Mesenchymal stem cell (in vitro differentiated cells and primary cell): Measurements from ENCODE around the gene KRTAP12-3.

ENCODE experiments used
- DNase-seq: peaks from one replicate; pipeline ENCODE4 v3.0.0-alpha.2; 2013
- H2AFZ ChIP-seq: one replicate; pipeline ENCODE4 v1.6.1; 2013; ENCODE audit warnings: low read depth, mild to moderate bottlenecking, control low read depth, inconsistent platforms, low read length, moderate library complexity
- H2AK5ac ChIP-seq: 2 replicates; pipeline ENCODE4 v1.6.1; 2013; ENCODE audit warnings: low read length, moderate library complexity, mild to moderate bottlenecking, inconsistent platforms; ENCODE audit not compliant: severe bottlenecking
- H2BK120ac ChIP-seq: one replicate; pipeline ENCODE4 v1.6.1; 2013; ENCODE audit warnings: low read depth, mild to moderate bottlenecking, inconsistent platforms, low read length, moderate library complexity
- H2BK12ac ChIP-seq, 2 experiments: one replicate each; pipeline ENCODE4 v1.6.1; 2013; ENCODE audit warnings: inconsistent platforms in 2 of 2, low read length in 2 of 2, mild to moderate bottlenecking in 2 of 2, moderate library complexity in 2 of 2, control low read depth in 1 of 2
- H2BK15ac ChIP-seq: one replicate; pipeline ENCODE4 v1.6.1; 2013; ENCODE audit warnings: mild to moderate bottlenecking, low read depth, inconsistent platforms; ENCODE audit not compliant: poor library complexity, severe bottlenecking
- H2BK5ac ChIP-seq: 2 replicates; pipeline ENCODE4 v1.6.1; 2013; ENCODE audit warnings: low read depth, mild to moderate bottlenecking, low read length, control low read depth, inconsistent platforms; ENCODE audit not compliant: poor library complexity, severe bottlenecking
- H3K14ac ChIP-seq, 2 experiments: one replicate each; pipeline ENCODE4 v1.6.1; 2013; ENCODE audit warnings: inconsistent platforms in 2 of 2, low read length in 2 of 2, control low read depth in 1 of 2, mild to moderate bottlenecking in 1 of 2, moderate library complexity in 1 of 2
- H3K18ac ChIP-seq, 2 experiments: one replicate each; pipeline ENCODE4 v1.6.1; 2013; ENCODE audit warnings: inconsistent platforms in 2 of 2, low read length in 2 of 2, control low read depth in 1 of 2, low read depth in 1 of 2, mild to moderate bottlenecking in 1 of 2
- H3K23ac ChIP-seq, 2 experiments: one replicate each; pipeline ENCODE4 v1.6.1; 2013; ENCODE audit warnings: inconsistent platforms in 2 of 2, low read length in 2 of 2, mild to moderate bottlenecking in 2 of 2, moderate library complexity in 2 of 2, control low read depth in 1 of 2
- H3K27ac ChIP-seq: 2 replicates; pipeline ENCODE4 v1.5.1; 2013; ENCODE audit warnings: mild to moderate bottlenecking, moderate library complexity, low read length, control low read depth, inconsistent platforms; ENCODE audit not compliant: poor library complexity, severe bottlenecking
- H3K27me3 ChIP-seq, 2 experiments: 2 replicates each; pipeline versions ENCODE4 v1.6.1 to v1.7.0; 2013; ENCODE audit warnings: low read length in 2 of 2, mild to moderate bottlenecking in 2 of 2, moderate library complexity in 2 of 2, control low read depth in 1 of 2, inconsistent platforms in 1 of 2; ENCODE audit not compliant: control insufficient read depth in 1 of 2, insufficient read depth in 1 of 2
- H3K36me3 ChIP-seq, 2 experiments: 2 replicates each; pipeline versions ENCODE4 v1.6.1 to v1.7.0; 2013; ENCODE audit warnings: low read length in 2 of 2, control low read depth in 1 of 2, inconsistent platforms in 1 of 2, low read depth in 1 of 2, mild to moderate bottlenecking in 1 of 2; ENCODE audit not compliant: insufficient read depth in 2 of 2, control insufficient read depth in 1 of 2
- H3K4ac ChIP-seq, 2 experiments: one replicate each; pipeline ENCODE4 v1.6.1; 2013; ENCODE audit warnings: inconsistent platforms in 2 of 2, low read length in 2 of 2, mild to moderate bottlenecking in 2 of 2, moderate library complexity in 2 of 2, control low read depth in 1 of 2, low read depth in 1 of 2
- H3K4me1 ChIP-seq: 2 replicates; pipeline ENCODE4 v1.6.1; 2013; ENCODE audit warnings: low read depth, low read length, control low read depth; ENCODE audit not compliant: control insufficient read depth, insufficient read depth
- H3K4me2 ChIP-seq: 2 replicates; pipeline ENCODE4 v1.6.1; 2013; ENCODE audit warnings: low read length, mild to moderate bottlenecking, inconsistent platforms; ENCODE audit not compliant: poor library complexity, severe bottlenecking
- H3K4me3 ChIP-seq, 2 experiments: 2 replicates each; pipeline versions ENCODE4 v1.5.1 to v1.7.0; 2013; ENCODE audit warnings: low read length in 2 of 2, mild to moderate bottlenecking in 2 of 2, control low read depth in 1 of 2, low read depth in 1 of 2; ENCODE audit not compliant: insufficient read depth in 1 of 2
- H3K79me1 ChIP-seq: replicated peaks from 2 replicates; pipeline ENCODE4 v1.6.1; 2013; ENCODE audit warnings: mild to moderate bottlenecking, control low read depth, low read length, inconsistent platforms; ENCODE audit not compliant: poor library complexity, severe bottlenecking
- H3K9ac ChIP-seq: 2 replicates; pipeline ENCODE4 v1.7.0; 2013; ENCODE audit warnings: mild to moderate bottlenecking, low read length, moderate library complexity
- H3K9me3 ChIP-seq: 2 replicates; pipeline ENCODE4 v1.7.0; 2013; ENCODE audit warnings: mild to moderate bottlenecking, low read length; ENCODE audit not compliant: control insufficient read depth
- H4K8ac ChIP-seq: one replicate; pipeline ENCODE4 v1.6.1; 2013; ENCODE audit warnings: inconsistent platforms, mild to moderate bottlenecking, low read length, moderate library complexity
- H4K91ac ChIP-seq: one replicate; pipeline ENCODE4 v1.6.1; 2013; ENCODE audit warnings: mild to moderate bottlenecking, low read length, inconsistent platforms
- WGBS: methylation state at CpG from one replicate; pipeline ENCODE4 v1.1.7; 2013; ENCODE audit warnings: mixed read lengths; 5-methylcytosine and 5-hydroxymethylcytosine counted together

The KRTAP12-3 gene

GRCh38 chr21:44653656-44654575 lies 3.8 kb upstream of the KRTAP12-3 start:
- H3K4me3 ChIP-seq = no peak overlapping the region
- H3K27me3 ChIP-seq = no peaks in the 10 kb centered on the region
- H2BK15ac ChIP-seq = no peak overlapping the region
- peaks cover 11% of the 10 kb centered on the region for H3K9me3 ChIP-seq
- no peak for DNase-seq
- no peak overlapping the region for H2BK120ac ChIP-seq
- H2AK5ac ChIP-seq = no peak overlapping the region
- H4K91ac ChIP-seq = no peak overlapping the region
- no peak overlapping the region for H2AFZ ChIP-seq
- H3K4me1 ChIP-seq = peaks cover 2% of the 10 kb centered on the region
- no peaks in the 10 kb centered on the region for H3K36me3 ChIP-seq
- no peak overlapping the region for H3K9ac ChIP-seq
- no peak overlapping the region for H2BK5ac ChIP-seq
- H3K23ac ChIP-seq = no peak overlapping the region
- H3K14ac ChIP-seq = no peak overlapping the region
- no peak overlapping the region for H4K8ac ChIP-seq
- H3K4me2 ChIP-seq = no peak overlapping the region
- no peak overlapping the region for H3K4ac ChIP-seq
- H3K27ac ChIP-seq = no peak overlapping the region
- WGBS = 86% methylated on average over 17 of the region's 17 CpGs
- H2BK12ac ChIP-seq = no peak overlapping the region
- no peak overlapping the region for H3K18ac ChIP-seq
- H3K79me1 ChIP-seq = no peaks in the 10 kb centered on the region

- no peaks in the 10 kb centered on the region for H3K79me1 ChIP-seq
- no peak within 1 kb of the TSS for H3K23ac ChIP-seq
- no peak within 1 kb of the TSS for H2AK5ac ChIP-seq
- peaks cover 11% of the 10 kb centered on the region for H3K9me3 ChIP-seq
- no peak within 1 kb of the TSS for H3K4ac ChIP-seq
- 68% methylated on average over 9 of the region's 9 CpGs for WGBS
- no peak within 1 kb of the TSS for H3K18ac ChIP-seq
- H3K4me2 ChIP-seq = no peak within 1 kb of the TSS
- no peak within 1 kb of the TSS for H3K9ac ChIP-seq
- H4K8ac ChIP-seq = no peak within 1 kb of the TSS
- no peak within 1 kb of the TSS for H3K27ac ChIP-seq
- no peak within 1 kb of the TSS for H2BK120ac ChIP-seq
- H3K14ac ChIP-seq = no peak within 1 kb of the TSS
- no peak within 1 kb of the TSS for H2BK5ac ChIP-seq
- H2BK12ac ChIP-seq = no peak within 1 kb of the TSS
- H3K36me3 ChIP-seq = no peaks in the 10 kb centered on the region
- peaks cover 2% of the 10 kb centered on the region for H3K4me1 ChIP-seq
- H2AFZ ChIP-seq = no peak within 1 kb of the TSS
- H4K91ac ChIP-seq = no peak within 1 kb of the TSS
- H3K4me3 ChIP-seq = no peak within 1 kb of the TSS
- no peak for DNase-seq
- no peaks in the 10 kb centered on the region for H3K27me3 ChIP-seq
- H2BK15ac ChIP-seq = no peak within 1 kb of the TSS
Observed at GRCh38 chr21:44654576-44655175, 3.1 kb upstream of the KRTAP12-3 start, which contains the start of gene KRTAP12-4. TSS of gene KRTAP12-4 (minus strand) at chr21:44654659. CDS start at chr21:44654614, 45 bp downstream.

- no peak for DNase-seq
- WGBS = 18% methylated on average over 1 of the region's 1 CpG
Observed at GRCh38 chr21:44656868-44657267, 864 bp upstream of the KRTAP12-3 start.

GRCh38 chr21:44658541-44658910 lies 794 bp downstream of the KRTAP12-3 start:
- Histone ChIP-seq H2BK120ac (no peak overlapping the region), H4K91ac (no peak overlapping the region), H3K23ac (no peak overlapping the region), H2BK12ac (no peak overlapping the region), H3K18ac (no peak overlapping the region), H3K14ac (no peak overlapping the region), H3K9me3 (peaks cover 14% of the 10 kb centered on the region), H3K4me2 (no peak overlapping the region), H3K4me3 (no peak overlapping the region), H2AFZ (no peak overlapping the region), H2AK5ac (no peak overlapping the region), H3K36me3 (no peaks in the 10 kb centered on the region), H2BK15ac (no peak overlapping the region), H3K4ac (no peak overlapping the region), H4K8ac (no peak overlapping the region), H3K79me1 (no peaks in the 10 kb centered on the region), H3K4me1 (peaks cover 2% of the 10 kb centered on the region), H3K27ac (no peak overlapping the region), H3K9ac (no peak overlapping the region), H3K27me3 (no peaks in the 10 kb centered on the region), H2BK5ac (no peak overlapping the region)
- no peak for DNase-seq
- 78% methylated on average over 4 of the region's 5 CpGs for WGBS

More at GRCh38 chr21:44656868-44657267, 864 bp upstream of the KRTAP12-3 start:
- Histone ChIP-seq H2AK5ac (no peak overlapping the region), H2BK12ac (no peak overlapping the region), H2BK15ac (no peak overlapping the region), H3K4me1 (peaks cover 2% of the 10 kb centered on the region), H4K8ac (no peak overlapping the region), H2BK120ac (no peak overlapping the region), H3K36me3 (no peaks in the 10 kb centered on the region), H3K14ac (no peak overlapping the region), H3K9me3 (peaks cover 14% of the 10 kb centered on the region), H3K27me3 (no peaks in the 10 kb centered on the region), H3K79me1 (no peaks in the 10 kb centered on the region), H3K4me3 (no peak overlapping the region), H3K27ac (no peak overlapping the region), H3K23ac (no peak overlapping the region), H2AFZ (no peak overlapping the region), H3K4ac (no peak overlapping the region), H3K4me2 (no peak overlapping the region), H2BK5ac (no peak overlapping the region), H4K91ac (no peak overlapping the region), H3K18ac (no peak overlapping the region), H3K9ac (no peak overlapping the region)
